H1 (cell line): ENCODE measurements around the gene NBEA. TPM values are rescaled to one million over a fixed set of nuclear protein-coding genes. Genes with fewer than 3 reads are reported as not detected.

Source experiments
- ASH2L ChIP-seq: fragments of 200-600, 300-600 bp; sonication (generic); IDR thresholded peaks from one replicate; pipeline ENCODE4 v1.7.1; 2017; ENCODE audit warnings: low read length
- SIRT6 ChIP-seq: IDR thresholded peaks from one replicate; pipeline ENCODE4 v1.7.1; 2012; ENCODE audit warnings: low read length, inconsistent platforms
- polyA plus RNA-seq, 7 experiments: library from polyadenylated mRNA; depleted of rRNA in 3 of 7; stranded (reverse) in 5 of 7; unstranded in 2 of 7; fragments of >200 nt in 5 of 7; fragments of 200-250 nt in 2 of 7; gene quantifications; 1 replicate in 5 of 7; 2 replicates in 1 of 7; 4 replicates in 1 of 7; pipeline versions ENCODE4 v1.2.1 to v1.2.3, GENCODE V29; 2011 to 2013; ENCODE audit warnings: missing spikeins in 2 of 7, mixed read lengths in 2 of 7
- total RNA-seq: library from RNA; stranded (reverse); fragmentation: NEBNext Ultra II Directional; extraction: Animal tissue kit (Norgen Biotek cat#: 25700); gene quantifications from 2 replicates; pipeline ENCODE4 v1.2.1, GENCODE V29; 2021
- TF ChIP-seq, protein P1 (sequence below), 3 experiments: IDR thresholded peaks; 1 replicate in 2 of 3; 2 replicates in 1 of 3; pipeline versions ENCODE4 v1.5.1 to v1.6.1; 2011; ENCODE audit warnings: low read length in 3 of 3, mild to moderate bottlenecking in 3 of 3, inconsistent platforms in 2 of 3, low read depth in 1 of 3, moderate library complexity in 1 of 3; ENCODE audit not compliant: insufficient read depth in 1 of 3; ENCODE audit errors: control extremely low read depth in 1 of 3
- TF ChIP-seq, protein P2 (sequence below): IDR thresholded peaks from 2 replicates; pipeline ENCODE4 v1.6.1; 2012; ENCODE audit warnings: inconsistent platforms
- TF ChIP-seq, protein P3 (sequence below): IDR thresholded peaks from 2 replicates; pipeline ENCODE4 v1.6.1; 2012; ENCODE audit warnings: low read length, inconsistent platforms

The NBEA gene
- total and polyA plus RNA-seq, 2 of the 8 experiments (the other 6 are each of a cell fraction or from before 2014, with no cell fraction given) = 14.2 to 21.5 TPM

DNA sequence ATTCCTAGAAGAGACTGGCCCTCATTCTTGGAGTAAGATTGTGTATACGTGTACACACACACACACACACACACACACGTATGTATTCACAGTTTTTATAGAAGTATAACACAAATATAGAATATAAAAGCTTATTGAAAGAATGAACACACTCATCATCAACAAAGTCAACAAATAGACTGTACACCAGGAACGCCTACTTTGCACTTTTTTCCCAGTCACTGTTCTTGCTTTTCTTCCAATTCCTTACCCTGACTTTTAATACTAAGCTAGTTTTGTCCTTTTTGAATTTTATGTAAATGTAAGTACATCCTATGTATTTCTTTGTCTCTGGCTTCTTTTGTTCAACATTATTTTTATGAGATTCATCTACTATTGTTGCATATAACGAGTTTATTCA, 269.9 kb downstream of the NBEA start (continued):
- TF ChIP-seq, protein P1, sequence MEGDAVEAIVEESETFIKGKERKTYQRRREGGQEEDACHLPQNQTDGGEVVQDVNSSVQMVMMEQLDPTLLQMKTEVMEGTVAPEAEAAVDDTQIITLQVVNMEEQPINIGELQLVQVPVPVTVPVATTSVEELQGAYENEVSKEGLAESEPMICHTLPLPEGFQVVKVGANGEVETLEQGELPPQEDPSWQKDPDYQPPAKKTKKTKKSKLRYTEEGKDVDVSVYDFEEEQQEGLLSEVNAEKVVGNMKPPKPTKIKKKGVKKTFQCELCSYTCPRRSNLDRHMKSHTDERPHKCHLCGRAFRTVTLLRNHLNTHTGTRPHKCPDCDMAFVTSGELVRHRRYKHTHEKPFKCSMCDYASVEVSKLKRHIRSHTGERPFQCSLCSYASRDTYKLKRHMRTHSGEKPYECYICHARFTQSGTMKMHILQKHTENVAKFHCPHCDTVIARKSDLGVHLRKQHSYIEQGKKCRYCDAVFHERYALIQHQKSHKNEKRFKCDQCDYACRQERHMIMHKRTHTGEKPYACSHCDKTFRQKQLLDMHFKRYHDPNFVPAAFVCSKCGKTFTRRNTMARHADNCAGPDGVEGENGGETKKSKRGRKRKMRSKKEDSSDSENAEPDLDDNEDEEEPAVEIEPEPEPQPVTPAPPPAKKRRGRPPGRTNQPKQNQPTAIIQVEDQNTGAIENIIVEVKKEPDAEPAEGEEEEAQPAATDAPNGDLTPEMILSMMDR (IDR thresholded peaks at IDR 0.05; ENCODE audit: control extremely low read depth in 1 of 3, insufficient read depth in 1 of 3, low read depth in 1 of 3, low read length in 3 of 3) = no peak
- TF ChIP-seq, protein P2, sequence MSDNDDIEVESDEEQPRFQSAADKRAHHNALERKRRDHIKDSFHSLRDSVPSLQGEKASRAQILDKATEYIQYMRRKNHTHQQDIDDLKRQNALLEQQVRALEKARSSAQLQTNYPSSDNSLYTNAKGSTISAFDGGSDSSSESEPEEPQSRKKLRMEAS = no peak
- TF ChIP-seq SIRT6 = no peak
- TF ChIP-seq, protein P3, sequence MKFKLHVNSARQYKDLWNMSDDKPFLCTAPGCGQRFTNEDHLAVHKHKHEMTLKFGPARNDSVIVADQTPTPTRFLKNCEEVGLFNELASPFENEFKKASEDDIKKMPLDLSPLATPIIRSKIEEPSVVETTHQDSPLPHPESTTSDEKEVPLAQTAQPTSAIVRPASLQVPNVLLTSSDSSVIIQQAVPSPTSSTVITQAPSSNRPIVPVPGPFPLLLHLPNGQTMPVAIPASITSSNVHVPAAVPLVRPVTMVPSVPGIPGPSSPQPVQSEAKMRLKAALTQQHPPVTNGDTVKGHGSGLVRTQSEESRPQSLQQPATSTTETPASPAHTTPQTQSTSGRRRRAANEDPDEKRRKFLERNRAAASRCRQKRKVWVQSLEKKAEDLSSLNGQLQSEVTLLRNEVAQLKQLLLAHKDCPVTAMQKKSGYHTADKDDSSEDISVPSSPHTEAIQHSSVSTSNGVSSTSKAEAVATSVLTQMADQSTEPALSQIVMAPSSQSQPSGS = no peak
- no peak for TF ChIP-seq ASH2L
